Right atrium auricular region (tissue), 2 donors: ENCODE results near the gene PDCD2L. TPM values are rescaled to one million over a fixed set of nuclear protein-coding genes. Genes with fewer than 3 reads are reported as not detected.
"Not testable (repeated sequence)": the region's sequence is repeated elsewhere in the genome, so short reads cannot be mapped to it uniquely, and the experiment has no call there.

Source experiments
- DNase-seq: peaks from one replicate; pipeline ENCODE4 v3.0.0-alpha.2; 2019; ENCODE audit warnings: low spot score
- H3K27ac ChIP-seq, 2 donors: fragments of 200-600 bp; sonication (generic); 1 replicate in 1 of 2; 2 replicates in 1 of 2; pipeline ENCODE4 v1.5.1; 2016 to 2019
- H3K27me3 ChIP-seq, 2 donors: fragments of 200-600 bp; sonication (generic); one replicate each; pipeline versions ENCODE4 v1.5.1 to v1.6.0; 2017 to 2019
- H3K36me3 ChIP-seq: fragments of 200-600 bp; sonication (generic); one replicate; pipeline ENCODE4 v1.5.1; 2016
- H3K4me1 ChIP-seq, 2 donors: fragments of 200-600 bp; sonication (generic); one replicate each; pipeline versions ENCODE4 v1.5.1 to v1.6.0; 2017 to 2019
- H3K4me3 ChIP-seq, 2 donors: fragments of 200-600 bp; sonication (generic); 1 replicate in 1 of 2; 2 replicates in 1 of 2; pipeline ENCODE4 v1.5.1; 2017 to 2019; ENCODE audit warnings: mild to moderate bottlenecking in 1 of 2, moderate library complexity in 1 of 2
- H3K9me3 ChIP-seq, 2 donors: fragments of 200-600 bp; sonication (generic); one replicate each; pipeline ENCODE4 v1.5.1; 2019
- CTCF ChIP-seq, 2 donors: fragments of 200-600 bp; sonication (generic); IDR thresholded peaks; one replicate each; pipeline ENCODE4 v1.5.1; 2019; ENCODE audit warnings: antibody characterized with exemption in 2 of 2
- total RNA-seq, 2 donors: library from RNA; depleted of rRNA; stranded (reverse); fragments of >200 nt; gene quantifications; one replicate each; pipeline ENCODE4 v1.1.0, GENCODE V29; 2016

The PDCD2L gene
- total RNA-seq, 2 donors from 2014 or later = 9.5 to 14.0 TPM

GRCh38 chr19:34448191-34448590, 44.0 kb downstream of the PDCD2L start:
- no peak for DNase-seq
- no peak for TF ChIP-seq CTCF (IDR thresholded peaks at IDR 0.05)
- Histone ChIP-seq H3K4me3 (no peak overlapping the region), H3K9me3 (no peaks in the 10 kb centered on the region), H3K27ac (no peak overlapping the region), H3K4me1 (no peaks in the 10 kb centered on the region), H3K27me3 (no peaks in the 10 kb centered on the region), H3K36me3 (peaks cover 70% of the 10 kb centered on the region)

- Histone ChIP-seq H3K9me3 (no peaks in the 10 kb centered on the region), H3K27me3 (no peaks in the 10 kb centered on the region), H3K27ac (no peak overlapping the region), H3K4me3 (no peak overlapping the region), H3K4me1 (no peaks in the 10 kb centered on the region), H3K36me3 (peaks cover 56% of the 10 kb centered on the region)
- DNase-seq = no peak
- TF ChIP-seq CTCF (IDR thresholded peaks at IDR 0.05) = no peak
These were observed 48.5 kb downstream of the PDCD2L start for GRCh38 chr19:34452723-34453122.

DNA sequence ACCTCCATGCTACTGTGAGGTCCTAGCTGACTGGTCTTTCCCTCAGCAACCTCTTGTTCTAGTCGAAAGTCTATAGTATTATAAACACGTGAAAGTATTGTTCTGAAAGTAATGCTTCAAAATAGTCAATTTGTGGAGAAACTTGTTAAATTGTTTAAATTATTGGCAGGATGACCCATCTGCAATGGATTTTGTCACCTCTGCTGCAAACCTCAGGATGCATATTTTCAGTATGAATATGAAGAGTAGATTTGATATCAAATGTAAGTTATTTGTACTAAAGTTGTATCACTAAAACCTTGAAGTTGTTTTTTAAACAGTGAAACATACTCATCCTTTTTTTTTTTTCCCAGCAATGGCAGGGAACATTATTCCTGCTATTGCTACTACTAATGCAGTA, 49.9 kb downstream of the PDCD2L start:
- Histone ChIP-seq H3K27me3 (no peaks in the 10 kb centered on the region), H3K27ac (no peak overlapping the region), H3K4me3 (no peak overlapping the region), H3K4me1 (peaks cover 0 to 5% of the 10 kb centered on the region in 2 donors), H3K36me3 (peaks cover 52% of the 10 kb centered on the region), H3K9me3 (no peaks in the 10 kb centered on the region)
- no peak for TF ChIP-seq CTCF (IDR thresholded peaks at IDR 0.05)
- no peak for DNase-seq

GRCh38 chr19:34454685-34455084, 50.5 kb downstream of the PDCD2L start:
- no peak for TF ChIP-seq CTCF (IDR thresholded peaks at IDR 0.05)
- DNase-seq = no peak
- no peaks in the 10 kb centered on the region for H3K27me3 ChIP-seq
- no peak overlapping the region for H3K27ac ChIP-seq
- H3K4me1 ChIP-seq = peaks cover 0 to 11% of the 10 kb centered on the region in 2 donors
- H3K36me3 ChIP-seq = peaks cover 56% of the 10 kb centered on the region
- H3K4me3 ChIP-seq = no peak overlapping the region
- no peaks in the 10 kb centered on the region for H3K9me3 ChIP-seq

- not testable (repeated sequence) for H3K27ac ChIP-seq, H3K9me3 ChIP-seq, H3K27me3 ChIP-seq, DNase-seq, H3K4me3 ChIP-seq
- H3K36me3 ChIP-seq = peaks cover 51% of the 10 kb centered on the region
- peaks cover 0 to 16% of the 10 kb centered on the region in 2 donors for H3K4me1 ChIP-seq
These were observed 51.7 kb downstream of the PDCD2L start for GRCh38 chr19:34455783-34456480.

DNA sequence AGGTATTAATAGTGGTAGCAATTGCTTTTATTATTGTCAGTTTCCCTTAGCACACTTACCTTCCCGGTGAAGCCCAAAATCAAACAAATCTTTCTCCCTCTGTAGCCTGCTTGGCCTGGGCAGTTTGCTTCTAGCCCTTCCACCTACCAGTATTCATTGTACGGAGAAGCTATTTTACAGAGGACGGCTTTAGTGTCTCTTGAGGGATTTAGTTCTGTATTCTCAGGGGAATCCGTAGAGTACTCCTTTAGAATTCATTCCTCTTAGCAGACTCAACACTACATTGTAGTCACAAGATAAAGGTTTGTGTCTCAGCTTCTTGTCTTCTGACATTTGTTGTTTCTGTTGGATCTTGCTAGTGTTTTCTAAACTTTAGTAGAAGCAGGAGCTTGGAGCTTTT, 53.2 kb downstream of the PDCD2L start:
- H3K4me3 ChIP-seq = no peak overlapping the region
- no peaks in the 10 kb centered on the region for H3K9me3 ChIP-seq
- no peaks in the 10 kb centered on the region for H3K27me3 ChIP-seq
- TF ChIP-seq CTCF (IDR thresholded peaks at IDR 0.05) = no peak
- H3K27ac ChIP-seq = no peak overlapping the region
- DNase-seq = no peak
- peaks cover 0 to 31% of the 10 kb centered on the region in 2 donors for H3K4me1 ChIP-seq
- peaks cover 48% of the 10 kb centered on the region for H3K36me3 ChIP-seq
